ENCODE measurements around the gene HUS1. TPM values are rescaled to one million over a fixed set of nuclear protein-coding genes. Genes with fewer than 3 reads are reported as not detected.

Gene HUS1
- total and polyA plus RNA-seq, 2 of the 4 experiments (the other 2 are of a cell fraction) = 16.2 to 18.3 TPM

DNA sequence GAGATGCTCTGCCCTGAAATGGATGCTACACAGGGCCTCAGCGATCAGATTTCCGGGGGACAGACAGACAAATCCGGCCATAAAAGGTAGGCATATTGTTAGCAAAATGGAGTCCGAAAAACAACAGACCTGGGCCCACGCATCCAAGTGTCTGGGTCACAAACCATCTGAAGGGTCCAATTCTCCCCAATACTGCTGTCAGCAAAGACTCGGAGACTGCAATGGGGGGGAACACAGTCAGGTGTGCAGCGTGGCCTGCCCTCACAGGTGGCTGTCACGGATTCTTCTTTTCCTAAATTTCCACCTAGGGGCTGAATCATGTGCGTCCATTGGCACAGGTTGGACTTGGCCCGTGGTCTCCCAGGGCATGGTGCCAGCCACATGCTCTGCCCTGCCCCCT lies 44.1 kb downstream of the HUS1 start:
- Histone ChIP-seq H3K56ac (ENCODE audit: extremely low read depth, insufficient read depth, low read length) (no peak overlapping the region), H3K4me2 (ENCODE audit: low read depth, low read length) (no peak overlapping the region), H4K20me1 (ENCODE audit: insufficient read depth, low read length) (no peaks in the 10 kb centered on the region), H3K79me1 (ENCODE audit: low read depth in 1 of 2, low read length in 2 of 2) (peaks cover 0 to 4% of the 10 kb centered on the region in 2 experiments; a peak in 1 of 4 replicates), H3K9me3 (ENCODE audit: control insufficient read depth, insufficient read depth, low read length) (no peaks in the 10 kb centered on the region), H2BK5ac (ENCODE audit: low read depth, low read length, poor library complexity, severe bottlenecking) (no peak overlapping the region), H2BK20ac (ENCODE audit: low read depth, low read length) (no peak overlapping the region), H3K4ac (ENCODE audit: low read depth, low read length) (no peak overlapping the region), H2AFZ (replicated peaks; ENCODE audit: low read length, poor library complexity) (no peak overlapping the region), H2BK120ac (ENCODE audit: low read depth, low read length) (no peak overlapping the region), H3K14ac (replicated peaks; ENCODE audit: low read depth, low read length) (no peak overlapping the region), H3K36me3 (ENCODE audit: control insufficient read depth, insufficient read depth, low read length) (no peaks in the 10 kb centered on the region), H3K9me1 (ENCODE audit: insufficient read depth, low read length) (peaks cover 9% of the 10 kb centered on the region), H2AK9ac (replicated peaks; ENCODE audit: low read depth, low read length, poor library complexity) (no peak overlapping the region), H3K4me1 (ENCODE audit: control insufficient read depth, insufficient read depth, low read length) (peaks cover 4% of the 10 kb centered on the region), H3K27me3 (ENCODE audit: control insufficient read depth, insufficient read depth, low read length) (no peaks in the 10 kb centered on the region), H3K27ac (ENCODE audit: insufficient read depth, low read length) (no peak overlapping the region), H4K8ac (ENCODE audit: low read depth in 2 of 2, low read length in 2 of 2) (no peak overlapping the region), H3K9ac (ENCODE audit: low read depth, low read length) (no peak overlapping the region), H2AK5ac (ENCODE audit: low read depth, low read length) (no peak overlapping the region), H3K4me3 (ENCODE audit: insufficient read depth, low read depth, low read length) (no peak overlapping the region), H4K5ac (ENCODE audit: low read depth, low read length) (no peak overlapping the region), H3K23ac (ENCODE audit: low read depth, low read length) (no peak overlapping the region), H4K91ac (ENCODE audit: insufficient read depth, low read depth, low read length) (no peak overlapping the region), H3K18ac (ENCODE audit: low read depth, low read length) (no peak overlapping the region), H2BK15ac (ENCODE audit: low read depth, low read length) (no peak overlapping the region)
- POLR2A ChIA-PET (ENCODE audit: unreplicated experiment) = no interaction called here
- TF ChIP-seq BHLHE40 (IDR thresholded peaks at IDR 0.05; ENCODE audit: low read depth, low read length) (no peak), MAFK (IDR thresholded peaks at IDR 0.05; ENCODE audit: low read depth, low read length) (no peak), RCOR1 (IDR thresholded peaks at IDR 0.05; ENCODE audit: insufficient replicate concordance, low read length) (no peak), MXI1 (IDR thresholded peaks at IDR 0.05; ENCODE audit: borderline replicate concordance, low read depth, low read length) (no peak), RFX5 (IDR thresholded peaks at IDR 0.05; ENCODE audit: low read depth, low read length) (no peak)
- TF ChIP-seq, protein P1, sequence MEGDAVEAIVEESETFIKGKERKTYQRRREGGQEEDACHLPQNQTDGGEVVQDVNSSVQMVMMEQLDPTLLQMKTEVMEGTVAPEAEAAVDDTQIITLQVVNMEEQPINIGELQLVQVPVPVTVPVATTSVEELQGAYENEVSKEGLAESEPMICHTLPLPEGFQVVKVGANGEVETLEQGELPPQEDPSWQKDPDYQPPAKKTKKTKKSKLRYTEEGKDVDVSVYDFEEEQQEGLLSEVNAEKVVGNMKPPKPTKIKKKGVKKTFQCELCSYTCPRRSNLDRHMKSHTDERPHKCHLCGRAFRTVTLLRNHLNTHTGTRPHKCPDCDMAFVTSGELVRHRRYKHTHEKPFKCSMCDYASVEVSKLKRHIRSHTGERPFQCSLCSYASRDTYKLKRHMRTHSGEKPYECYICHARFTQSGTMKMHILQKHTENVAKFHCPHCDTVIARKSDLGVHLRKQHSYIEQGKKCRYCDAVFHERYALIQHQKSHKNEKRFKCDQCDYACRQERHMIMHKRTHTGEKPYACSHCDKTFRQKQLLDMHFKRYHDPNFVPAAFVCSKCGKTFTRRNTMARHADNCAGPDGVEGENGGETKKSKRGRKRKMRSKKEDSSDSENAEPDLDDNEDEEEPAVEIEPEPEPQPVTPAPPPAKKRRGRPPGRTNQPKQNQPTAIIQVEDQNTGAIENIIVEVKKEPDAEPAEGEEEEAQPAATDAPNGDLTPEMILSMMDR (conservative IDR thresholded peaks at IDR 0.05; ENCODE audit: low read depth, low read length) = no peak
- DNase-seq (no peak), ATAC-seq (ENCODE audit: low read depth) (no peak)
- intact Hi-C loops (cut with micrococcal nuclease) (no loop called here), in situ Hi-C loops (cut with MboI; ENCODE audit: low sequenced_read_pairs) (no loop called here), dilution Hi-C loops (cut with HindIII; ENCODE audit: low sequenced_read_pairs, unreplicated experiment) (no loop called here)
- WGBS, 2 experiments (ENCODE audit: extremely low coverage in 2 of 2, insufficient read length in 1 of 2) = 96% methylated on average over 7 of the region's 10 CpGs; no CpG with 5 or more reads in 1 of the 2 experiments
- CTCF ChIA-PET = interaction anchor here (1.6 kb wide), 1 partner anchor 10 kb away, joined by 5 read pairs; no protein-coding TSS in a partner anchor
- BruUV-seq (replicated peaks) = no TSS peak
